Chondrocyte (in vitro differentiated cells): ENCODE measurements around the gene PTH2R. TPM values are rescaled to one million over a fixed set of nuclear protein-coding genes. Genes with fewer than 3 reads are reported as not detected.
"Not testable (repeated sequence)": the region's sequence is repeated elsewhere in the genome, so short reads cannot be mapped to it uniquely, and the experiment has no call there.

Experiments
- DNase-seq: peaks from one replicate; pipeline ENCODE4 v3.0.0; 2021; ENCODE audit warnings: mixed read lengths, low spot score
- H3K27ac Mint-ChIP-seq: one replicate; pipeline ENCODE4 v1.8.0; 2021; ENCODE audit warnings: mild to moderate bottlenecking, moderate library complexity, mixed read lengths; ENCODE audit not compliant: unreplicated experiment
- H3K27me3 Mint-ChIP-seq: 2 replicates; pipeline ENCODE4 v1.8.0; 2021; ENCODE audit warnings: low read depth, mixed read lengths
- H3K36me3 Mint-ChIP-seq: 2 replicates; pipeline ENCODE4 v1.8.0; 2021; ENCODE audit warnings: low read depth, mixed read lengths
- H3K4me1 Mint-ChIP-seq: 2 replicates; pipeline ENCODE4 v1.8.0; 2021; ENCODE audit warnings: low read depth, mild to moderate bottlenecking, mixed read lengths
- H3K4me3 Mint-ChIP-seq: one replicate; pipeline ENCODE4 v1.8.0; 2021; ENCODE audit warnings: mild to moderate bottlenecking, moderate library complexity, mixed read lengths; ENCODE audit not compliant: unreplicated experiment
- H3K9me3 Mint-ChIP-seq: 2 replicates; pipeline ENCODE4 v1.8.0; 2021; ENCODE audit warnings: low read depth, mixed read lengths
- CTCF ChIP-seq: fragments of 200-600 bp; sonication (generic); IDR thresholded peaks from 2 replicates; pipeline ENCODE4 v1.5.0; 2021; ENCODE audit warnings: antibody characterized with exemption, mild to moderate bottlenecking, moderate library complexity
- total RNA-seq: library from RNA; stranded (reverse); gene quantifications from 3 replicates; pipeline ENCODE4 v1.2.1, GENCODE V29; 2021

The PTH2R gene
- total RNA-seq, 1 donor from 2014 or later, result not detected

GRCh38 chr2:208467564-208467963, 61.0 kb downstream of the PTH2R start:
- Mint-ChIP-seq H3K27me3 (peaks cover 24% of the 10 kb centered on the region), H3K9me3 (peaks cover 4% of the 10 kb centered on the region), H3K4me3 (no peak overlapping the region), H3K4me1 (no peaks in the 10 kb centered on the region), H3K27ac (no peak overlapping the region), H3K36me3 (no peaks in the 10 kb centered on the region)
- TF ChIP-seq CTCF, result no peak
- no peak for DNase-seq

- Mint-ChIP-seq H3K9me3 (peaks cover 10% of the 10 kb centered on the region), H3K27ac (no peak overlapping the region), H3K27me3 (peaks cover 7% of the 10 kb centered on the region), H3K36me3 (no peaks in the 10 kb centered on the region), H3K4me1 (no peaks in the 10 kb centered on the region), H3K4me3 (no peak overlapping the region)
- no peak for TF ChIP-seq CTCF
- no peak for DNase-seq
These were observed 71.1 kb downstream of the PTH2R start for GRCh38 chr2:208477741-208478140.

- H3K4me1 Mint-ChIP-seq, result no peaks in the 10 kb centered on the region
- H3K4me3 Mint-ChIP-seq, result no peak overlapping the region
- no peak for TF ChIP-seq CTCF
- peaks cover 7% of the 10 kb centered on the region for H3K27me3 Mint-ChIP-seq
- H3K27ac Mint-ChIP-seq, result no peak overlapping the region
- DNase-seq, result no peak
- peaks cover 15% of the 10 kb centered on the region for H3K9me3 Mint-ChIP-seq
- H3K36me3 Mint-ChIP-seq, result no peaks in the 10 kb centered on the region
These were observed 72.8 kb downstream of the PTH2R start for GRCh38 chr2:208479342-208479741.

- H3K36me3 Mint-ChIP-seq, DNase-seq, H3K4me3 Mint-ChIP-seq, H3K27ac Mint-ChIP-seq, H3K27me3 Mint-ChIP-seq, H3K4me1 Mint-ChIP-seq: not testable (repeated sequence)
- H3K9me3 Mint-ChIP-seq, result peaks cover 15% of the 10 kb centered on the region
These were observed 75.4 kb downstream of the PTH2R start for GRCh38 chr2:208481945-208482344.

- not testable (repeated sequence) for H3K36me3 Mint-ChIP-seq, H3K27me3 Mint-ChIP-seq, DNase-seq, H3K4me3 Mint-ChIP-seq, H3K27ac Mint-ChIP-seq, H3K4me1 Mint-ChIP-seq
- H3K9me3 Mint-ChIP-seq, result peaks cover 18% of the 10 kb centered on the region
These were observed 75.9 kb downstream of the PTH2R start for GRCh38 chr2:208482453-208483015.

GRCh38 chr2:208485390-208485789, 78.8 kb downstream of the PTH2R start:
- no peaks in the 10 kb centered on the region for H3K36me3 Mint-ChIP-seq
- H3K9me3 Mint-ChIP-seq, result peaks cover 18% of the 10 kb centered on the region
- DNase-seq, result no peak
- H3K4me1 Mint-ChIP-seq, result no peaks in the 10 kb centered on the region
- H3K27ac Mint-ChIP-seq, result no peak overlapping the region
- peaks cover 8% of the 10 kb centered on the region for H3K27me3 Mint-ChIP-seq
- TF ChIP-seq CTCF, result no peak
- no peak overlapping the region for H3K4me3 Mint-ChIP-seq
